Measurements from ENCODE around the gene CADM1.

Gene CADM1

DNA sequence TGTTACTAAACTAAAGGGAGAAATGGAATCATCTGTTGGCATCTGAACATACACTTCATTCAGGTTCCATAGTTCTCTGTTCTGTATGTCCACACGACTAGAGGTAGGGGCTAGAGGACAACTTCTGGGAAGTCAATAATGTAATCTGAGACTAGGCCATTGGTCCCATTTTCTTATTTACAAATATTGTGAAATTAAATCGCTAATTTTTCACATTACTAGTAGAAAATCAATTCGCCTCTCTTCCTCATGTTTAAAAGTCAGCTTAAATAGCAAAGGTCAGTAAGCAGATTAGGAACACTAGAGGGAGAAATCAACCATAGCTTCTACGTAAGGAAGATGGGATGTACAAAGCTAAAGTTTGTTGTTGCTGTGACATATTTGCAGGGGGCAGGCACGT is 59.7 kb downstream of the CADM1 start:
- no peak for DNase-seq (ENCODE audit: low spot score)

GRCh38 chr11:115439969-115440540 is 64.2 kb downstream of the CADM1 start:
- DNase-seq (ENCODE audit: low spot score): no peak

DNA sequence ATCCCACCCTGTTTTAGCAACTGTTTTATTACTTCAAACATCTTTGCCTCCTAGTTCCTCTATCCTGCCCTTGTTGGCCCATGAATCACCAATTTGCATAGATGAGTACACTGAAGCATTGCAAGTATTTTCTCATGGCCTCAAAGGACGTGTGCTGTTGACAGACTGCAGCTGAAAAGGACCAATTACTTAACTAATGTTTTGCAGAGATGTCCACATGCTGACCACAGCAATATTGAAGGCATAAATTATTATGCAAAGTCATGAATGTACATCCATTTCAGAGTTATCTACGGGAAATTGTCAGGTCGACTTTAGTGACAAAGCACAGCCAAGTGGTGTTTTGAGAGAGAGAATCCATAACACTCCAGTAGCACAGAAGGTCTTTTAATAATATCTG is 64.8 kb downstream of the CADM1 start:
- DNase-seq (ENCODE audit: low spot score): no peak

GRCh38 chr11:115437902-115438575 is 66.2 kb downstream of the CADM1 start:
- DNase-seq (ENCODE audit: low spot score): no peak

DNA sequence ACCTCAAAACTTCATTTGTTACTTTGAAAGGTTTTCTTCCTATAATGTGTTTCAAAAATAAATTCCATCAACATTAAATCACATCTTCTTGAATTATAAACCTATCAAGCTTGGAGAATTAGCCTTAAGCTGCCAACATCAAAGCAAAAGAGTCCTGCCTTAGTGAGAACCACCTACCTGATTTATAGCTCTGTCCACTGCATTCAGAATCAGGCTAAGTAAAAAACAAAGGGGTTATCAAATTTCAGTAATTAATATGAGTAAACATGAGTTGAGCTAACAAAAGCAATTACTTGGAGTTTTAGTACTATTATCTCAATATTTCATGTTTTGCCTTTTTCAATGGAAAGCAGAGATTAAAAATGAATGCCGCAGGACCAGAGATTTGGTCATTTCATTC is 73.9 kb downstream of the CADM1 start:
- DNase-seq (ENCODE audit: low spot score): no peak

DNA sequence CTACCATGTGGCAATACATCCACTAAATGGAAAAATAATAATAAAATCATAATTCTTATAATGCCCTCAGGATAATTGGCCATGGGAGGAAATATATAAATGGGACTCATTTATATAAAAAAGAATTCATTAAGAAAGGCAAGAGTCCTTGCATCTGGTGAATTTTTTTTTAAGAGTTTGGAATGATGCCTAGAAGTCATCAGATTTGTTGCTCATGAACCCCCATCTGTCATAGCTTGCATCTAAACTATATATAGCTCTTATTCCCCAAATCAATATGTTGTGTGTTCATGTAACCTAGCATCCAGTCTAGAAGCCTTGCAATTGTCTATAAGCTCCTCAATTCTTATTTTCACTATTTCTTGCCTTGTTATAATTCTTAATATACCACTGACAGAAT is 75.9 kb downstream of the CADM1 start:
- no peak for DNase-seq (ENCODE audit: low spot score)

GRCh38 chr11:115425816-115426215 is 78.4 kb downstream of the CADM1 start:
- no peak for DNase-seq (ENCODE audit: low spot score)

- no peak for DNase-seq (ENCODE audit: low spot score)
Measured at GRCh38 chr11:115425250-115425649, 79.0 kb downstream of the CADM1 start.

GRCh38 chr11:115423728-115424459 is 80.3 kb downstream of the CADM1 start:
- DNase-seq (ENCODE audit: low spot score): no peak

- DNase-seq (ENCODE audit: low spot score): no peak
Measured at GRCh38 chr11:115421992-115422689, 82.1 kb downstream of the CADM1 start.

- DNase-seq (ENCODE audit: low spot score): no peak
Measured at GRCh38 chr11:115421352-115421991, 82.7 kb downstream of the CADM1 start.

DNA sequence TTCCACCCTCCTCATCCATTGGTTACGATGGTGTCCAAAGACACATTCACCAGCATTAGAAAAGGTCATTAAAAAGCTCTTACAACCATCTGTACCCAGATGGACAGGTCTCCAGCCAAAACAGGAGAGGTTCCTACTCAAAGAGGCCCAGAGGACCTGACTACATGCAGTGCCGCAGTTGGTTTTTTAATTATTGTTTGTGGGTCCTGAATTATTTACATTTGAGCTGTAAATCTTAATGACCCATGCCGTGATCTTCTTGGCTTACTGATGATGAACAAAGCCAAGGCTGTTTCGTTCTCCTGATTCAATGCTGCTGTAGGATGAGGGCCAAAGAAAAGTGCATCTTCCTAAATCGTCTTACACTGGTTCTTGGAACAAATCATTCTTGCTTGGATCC is 83.7 kb downstream of the CADM1 start:
- DNase-seq (ENCODE audit: low spot score): no peak

GRCh38 chr11:115418626-115419025 is 85.6 kb downstream of the CADM1 start:
- no peak for DNase-seq (ENCODE audit: low spot score)

- no peak for DNase-seq (ENCODE audit: low spot score)
Measured at GRCh38 chr11:115418081-115418480, 86.1 kb downstream of the CADM1 start.

DNA sequence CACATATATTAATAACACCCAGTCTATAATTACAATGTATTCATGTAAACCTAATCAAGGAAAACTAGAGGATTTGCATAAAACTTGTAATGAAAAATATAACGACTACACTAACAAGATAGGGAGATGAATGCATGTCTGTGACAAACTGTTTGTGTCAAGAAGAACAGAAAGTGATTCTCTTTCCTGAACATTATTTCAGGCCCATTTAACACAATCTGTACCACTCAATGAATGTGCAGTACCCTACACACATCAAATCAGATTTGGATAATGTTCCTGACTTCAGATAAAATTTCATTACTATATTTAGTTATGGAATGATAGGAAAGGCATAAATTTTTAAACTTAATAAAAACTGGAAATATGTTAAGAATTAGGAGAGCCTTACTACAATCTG is 93.1 kb downstream of the CADM1 start:
- DNase-seq (ENCODE audit: low spot score): no peak

DNA sequence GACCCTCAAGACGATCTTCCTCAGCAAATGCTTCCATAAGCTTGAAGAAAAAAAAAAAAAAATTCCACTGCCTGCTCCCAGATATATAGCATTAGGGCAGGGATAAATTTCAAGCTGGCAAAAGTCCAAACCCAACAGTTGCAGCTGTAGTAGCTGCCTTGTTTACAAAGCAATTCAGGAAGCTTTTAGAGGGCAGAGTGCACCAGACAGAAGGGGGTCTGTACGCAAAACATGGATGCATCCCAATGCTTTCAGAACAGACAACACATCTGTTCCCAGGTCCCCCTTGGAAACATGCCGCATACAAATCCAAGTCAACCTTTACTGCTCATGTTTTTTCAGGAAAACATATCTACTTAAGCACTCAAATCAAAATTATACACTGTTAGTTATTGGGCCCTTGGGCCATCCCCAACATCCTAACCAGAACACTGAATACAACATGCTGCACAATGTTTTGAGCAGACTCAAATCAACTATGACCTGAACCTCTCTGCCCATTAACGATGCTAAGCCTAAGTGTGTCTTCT is 94.5 kb downstream of the CADM1 start:
- DNase-seq (ENCODE audit: low spot score): no peak

- DNase-seq (ENCODE audit: low spot score): peak; percentile 13
Measured at GRCh38 chr11:115409116-115409670, 95.0 kb downstream of the CADM1 start.

DNA sequence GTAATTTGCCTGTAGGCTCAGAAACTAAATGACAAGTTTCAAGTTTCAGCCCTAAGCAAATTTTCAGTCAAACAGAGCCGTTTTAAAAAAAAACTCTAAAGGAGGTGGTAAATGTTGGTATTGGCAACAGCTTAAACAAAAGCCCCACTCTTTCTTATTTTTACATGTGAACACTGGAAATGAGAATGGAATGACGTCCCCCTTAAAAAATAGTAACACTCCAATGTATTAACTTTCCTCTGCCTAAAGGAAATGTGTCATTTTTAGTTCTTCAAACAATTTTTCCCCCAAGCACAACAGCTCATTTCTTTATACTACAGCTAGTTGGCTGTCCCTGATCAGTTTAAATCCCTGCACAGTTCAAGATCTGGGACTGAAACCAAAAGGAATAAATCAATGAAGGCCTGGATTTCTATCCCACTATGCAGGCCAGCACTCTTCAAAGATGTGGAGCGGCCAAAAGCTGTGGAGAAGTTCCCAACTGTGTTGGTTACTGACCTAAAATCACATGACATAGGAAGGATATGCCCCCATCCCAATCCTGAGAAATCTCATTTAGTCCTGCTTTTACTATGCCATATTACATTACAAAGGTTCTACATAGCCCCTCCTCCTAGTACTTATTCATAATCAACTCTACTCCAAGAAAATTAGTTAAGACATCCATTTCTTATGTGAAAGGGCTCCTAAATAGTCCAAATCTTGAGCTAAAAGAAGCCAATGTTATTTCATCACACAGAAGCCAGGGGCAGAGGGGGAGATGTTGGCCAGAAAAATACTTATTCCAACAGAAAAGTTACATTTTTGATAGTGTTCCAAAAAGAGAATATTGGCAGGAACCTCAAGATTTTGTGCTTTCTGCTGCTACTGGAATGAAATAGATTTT is 95.9 kb downstream of the CADM1 start:
- DNase-seq (ENCODE audit: low spot score): no peak

- no peak for DNase-seq (ENCODE audit: low spot score)
Measured at GRCh38 chr11:115407496-115407895, 96.7 kb downstream of the CADM1 start.

GRCh38 chr11:115406404-115406803 is 97.8 kb downstream of the CADM1 start:
- no peak for DNase-seq (ENCODE audit: low spot score)

Data from iPS-NIHi11 (cell line).